Measurements from ENCODE around the gene PSG5. TPM values are rescaled to one million over a fixed set of nuclear protein-coding genes. Genes with fewer than 3 reads are reported as not detected.
"Not testable (repeated sequence)": the region's sequence is repeated elsewhere in the genome, so short reads cannot be mapped to it uniquely, and the experiment has no call there.

Gene PSG5
- total RNA-seq: not detected in 2 replicates
- long read RNA-seq: 0 reads

- not testable (repeated sequence) for H3K4me3 Mint-ChIP-seq; DNase-seq (ENCODE audit: low read depth, low spot score); H3K4me1 Mint-ChIP-seq; H3K27me3 Mint-ChIP-seq (ENCODE audit: low read depth); H3K36me3 Mint-ChIP-seq (ENCODE audit: low read depth); H3K27ac Mint-ChIP-seq (ENCODE audit: unreplicated experiment)
- H3K9me3 Mint-ChIP-seq: peaks cover 13% of the 10 kb centered on the region
Measured at GRCh38 chr19:43186311-43186935, at the start of gene PSG5. PSG5 (minus strand) TSS chr19:43186536; CDS start chr19:43186405, 131 bp downstream.

GRCh38 chr19:43235686-43236085, 49.4 kb upstream of the PSG5 start:
- H3K27ac Mint-ChIP-seq (ENCODE audit: unreplicated experiment); H3K4me3 Mint-ChIP-seq; H3K4me1 Mint-ChIP-seq; H3K27me3 Mint-ChIP-seq (ENCODE audit: low read depth); H3K9me3 Mint-ChIP-seq; H3K36me3 Mint-ChIP-seq (ENCODE audit: low read depth); DNase-seq (ENCODE audit: low read depth, low spot score): not testable (repeated sequence)

- no peak for TF ChIP-seq CTCF (conservative IDR thresholded peaks at IDR 0.05)
- Mint-ChIP-seq H3K4me1 (no peaks in the 10 kb centered on the region), H3K36me3 (ENCODE audit: low read depth) (no peaks in the 10 kb centered on the region), H3K27ac (ENCODE audit: unreplicated experiment) (no peak overlapping the region), H3K27me3 (ENCODE audit: low read depth) (no peaks in the 10 kb centered on the region), H3K9me3 (no peaks in the 10 kb centered on the region), H3K4me3 (no peak overlapping the region)
- DNase-seq (ENCODE audit: low read depth, low spot score): no peak
Measured at GRCh38 chr19:43229315-43229714, 43.0 kb upstream of the PSG5 start.

- H3K27ac Mint-ChIP-seq (ENCODE audit: unreplicated experiment); H3K27me3 Mint-ChIP-seq (ENCODE audit: low read depth); H3K9me3 Mint-ChIP-seq; H3K4me3 Mint-ChIP-seq; H3K4me1 Mint-ChIP-seq; H3K36me3 Mint-ChIP-seq (ENCODE audit: low read depth): not testable (repeated sequence)
- DNase-seq (ENCODE audit: low read depth, low spot score): peak; percentile 1
Measured at GRCh38 chr19:43228730-43229129, 42.4 kb upstream of the PSG5 start.

GRCh38 chr19:43226986-43227385, 40.6 kb upstream of the PSG5 start:
- H3K27ac Mint-ChIP-seq (ENCODE audit: unreplicated experiment); DNase-seq (ENCODE audit: low read depth, low spot score); H3K27me3 Mint-ChIP-seq (ENCODE audit: low read depth); H3K4me3 Mint-ChIP-seq; H3K4me1 Mint-ChIP-seq; H3K36me3 Mint-ChIP-seq (ENCODE audit: low read depth); H3K9me3 Mint-ChIP-seq: not testable (repeated sequence)

GRCh38 chr19:43224855-43225253, 38.5 kb upstream of the PSG5 start:
- Mint-ChIP-seq H3K36me3 (ENCODE audit: low read depth) (no peaks in the 10 kb centered on the region), H3K9me3 (no peaks in the 10 kb centered on the region), H3K27ac (ENCODE audit: unreplicated experiment) (no peak overlapping the region), H3K27me3 (ENCODE audit: low read depth) (no peaks in the 10 kb centered on the region), H3K4me1 (no peaks in the 10 kb centered on the region), H3K4me3 (no peak overlapping the region)
- DNase-seq (ENCODE audit: low read depth, low spot score): no peak
- no peak for TF ChIP-seq CTCF (conservative IDR thresholded peaks at IDR 0.05)

- H3K27ac Mint-ChIP-seq (ENCODE audit: unreplicated experiment); H3K9me3 Mint-ChIP-seq; H3K27me3 Mint-ChIP-seq (ENCODE audit: low read depth); H3K4me3 Mint-ChIP-seq; H3K4me1 Mint-ChIP-seq; DNase-seq (ENCODE audit: low read depth, low spot score); H3K36me3 Mint-ChIP-seq (ENCODE audit: low read depth): not testable (repeated sequence)
Measured at GRCh38 chr19:43224201-43224854, 38.0 kb upstream of the PSG5 start.

GRCh38 chr19:43221891-43222290, 35.6 kb upstream of the PSG5 start:
- not testable (repeated sequence) for H3K4me3 Mint-ChIP-seq; H3K27me3 Mint-ChIP-seq (ENCODE audit: low read depth); H3K36me3 Mint-ChIP-seq (ENCODE audit: low read depth); DNase-seq (ENCODE audit: low read depth, low spot score); H3K27ac Mint-ChIP-seq (ENCODE audit: unreplicated experiment); H3K9me3 Mint-ChIP-seq; H3K4me1 Mint-ChIP-seq

GRCh38 chr19:43219136-43219535, 32.8 kb upstream of the PSG5 start:
- not testable (repeated sequence) for DNase-seq (ENCODE audit: low read depth, low spot score); H3K27me3 Mint-ChIP-seq (ENCODE audit: low read depth); H3K27ac Mint-ChIP-seq (ENCODE audit: unreplicated experiment); H3K4me3 Mint-ChIP-seq; H3K9me3 Mint-ChIP-seq; H3K36me3 Mint-ChIP-seq (ENCODE audit: low read depth); H3K4me1 Mint-ChIP-seq

- H3K4me3 Mint-ChIP-seq; DNase-seq (ENCODE audit: low read depth, low spot score); H3K27me3 Mint-ChIP-seq (ENCODE audit: low read depth); H3K9me3 Mint-ChIP-seq; H3K36me3 Mint-ChIP-seq (ENCODE audit: low read depth); H3K4me1 Mint-ChIP-seq; H3K27ac Mint-ChIP-seq (ENCODE audit: unreplicated experiment): not testable (repeated sequence)
Measured at GRCh38 chr19:43215881-43216280, 29.5 kb upstream of the PSG5 start.
